SKM-1 (cell line): ENCODE data around the gene PRPSAP1.
"Not testable (repeated sequence)": the region's sequence is repeated elsewhere in the genome, so short reads cannot be mapped to it uniquely, and the experiment has no call there.

Experiments used
- DNase-seq: peaks from one replicate; lab custom pipeline; 2025; ENCODE audit not compliant: unreplicated experiment; lab: John Stamatoyannopoulos, UW

The PRPSAP1 gene

GRCh38 chr17:76268015-76268749 lies 85.5 kb downstream of the PRPSAP1 start:
- peak; percentile 73 for DNase-seq

GRCh38 chr17:76267581-76268001 lies 86.1 kb downstream of the PRPSAP1 start:
- DNase-seq = not testable (repeated sequence)

GRCh38 chr17:76267051-76267576 lies 86.6 kb downstream of the PRPSAP1 start:
- DNase-seq = no peak

GRCh38 chr17:76266244-76266938 lies 87.3 kb downstream of the PRPSAP1 start:
- no peak for DNase-seq

- DNase-seq = no peak
These were observed 88.0 kb downstream of the PRPSAP1 start for GRCh38 chr17:76265624-76266243.

- DNase-seq = peak; percentile 97
These were observed 88.7 kb downstream of the PRPSAP1 start, which contains the start of gene UBALD2 for GRCh38 chr17:76264755-76265623. Gene UBALD2, plus strand, starts transcription at chr17:76265348. Its CDS starts 158 bp downstream, at chr17:76265506.

GRCh38 chr17:76264425-76264754 lies 89.3 kb downstream of the PRPSAP1 start:
- DNase-seq = no peak

- no peak for DNase-seq
These were observed 89.8 kb downstream of the PRPSAP1 start for GRCh38 chr17:76263896-76264295.

GRCh38 chr17:76262732-76263344 lies 90.9 kb downstream of the PRPSAP1 start:
- peak; percentile 37 for DNase-seq

- DNase-seq = no peak
These were observed 92.1 kb downstream of the PRPSAP1 start for GRCh38 chr17:76261421-76262215.

GRCh38 chr17:76260669-76261068 lies 93.0 kb downstream of the PRPSAP1 start:
- DNase-seq = no peak

GRCh38 chr17:76260220-76260619 lies 93.5 kb downstream of the PRPSAP1 start:
- no peak for DNase-seq
